GM18870 (cell line): ENCODE data around the gene PRR35.
"Not testable (repeated sequence)": the region's sequence is repeated elsewhere in the genome, so short reads cannot be mapped to it uniquely, and the experiment has no call there.

Experiments
- ATAC-seq: cut with Tn5 transposase; IDR thresholded peaks from one replicate; pipeline ENCODE4 v1.9.1; 2021; ENCODE audit warnings: moderate library complexity; ENCODE audit not compliant: unreplicated experiment

Gene PRR35

GRCh38 chr16:591892-592517 lies 31.8 kb downstream of the PRR35 start:
- ATAC-seq, result no peak

GRCh38 chr16:592518-593306 lies 32.5 kb downstream of the PRR35 start:
- no peak for ATAC-seq

GRCh38 chr16:593406-593805 lies 33.2 kb downstream of the PRR35 start:
- ATAC-seq, result no peak

- ATAC-seq, result no peak
Measured at GRCh38 chr16:593807-594206, 33.6 kb downstream of the PRR35 start.

- no peak for ATAC-seq
Measured at GRCh38 chr16:595094-595528, 34.9 kb downstream of the PRR35 start.

- no peak for ATAC-seq
Measured at GRCh38 chr16:595942-596735, 35.9 kb downstream of the PRR35 start.

- no peak for ATAC-seq
Measured at GRCh38 chr16:596736-597060, 36.5 kb downstream of the PRR35 start.

GRCh38 chr16:597655-598054 lies 37.5 kb downstream of the PRR35 start:
- ATAC-seq, result not testable (repeated sequence)

- no peak for ATAC-seq
Measured at GRCh38 chr16:598823-599739, 38.9 kb downstream of the PRR35 start.

GRCh38 chr16:600781-601180 lies 40.6 kb downstream of the PRR35 start:
- ATAC-seq, result no peak

- ATAC-seq, result no peak
Measured at GRCh38 chr16:603933-604332, 43.7 kb downstream of the PRR35 start.

- ATAC-seq, result no peak
Measured at GRCh38 chr16:606656-607307, 46.6 kb downstream of the PRR35 start.

- no peak for ATAC-seq
Measured at GRCh38 chr16:608019-608418, 47.8 kb downstream of the PRR35 start.

- ATAC-seq, result no peak
Measured at GRCh38 chr16:609316-609715, 49.1 kb downstream of the PRR35 start.

- ATAC-seq, result no peak
Measured at GRCh38 chr16:609984-610383, 49.8 kb downstream of the PRR35 start.

- no peak for ATAC-seq
Measured at GRCh38 chr16:610513-611381, 50.6 kb downstream of the PRR35 start.

- ATAC-seq, result no peak
Measured at GRCh38 chr16:615122-615521, 54.9 kb downstream of the PRR35 start.
